Gastrocnemius medialis (tissue), 4 donors: ENCODE results near the gene GNPNAT1.

Source experiments
- POLR2A ChIP-seq, 2 donors: fragments of 450-650 bp; IDR thresholded peaks; one replicate each; pipeline ENCODE4 v1.6.1; 2017; ENCODE audit warnings: antibody characterized with exemption in 2 of 2, mild to moderate bottlenecking in 2 of 2, moderate library complexity in 2 of 2
- TF ChIP-seq, protein P1 (sequence below), 5 experiments: fragments of 450-650 bp in 3 of 5; fragments of 200-600 bp in 2 of 5; sonication (generic) in 2 of 5; IDR thresholded peaks in 4 of 5; conservative IDR thresholded peaks in 1 of 5; 1 replicate in 4 of 5; 2 replicates in 1 of 5; pipeline ENCODE4 v1.5.1; 2016 to 2019; ENCODE audit warnings: antibody characterized with exemption in 5 of 5, mild to moderate bottlenecking in 3 of 5, moderate library complexity in 3 of 5

DNA sequence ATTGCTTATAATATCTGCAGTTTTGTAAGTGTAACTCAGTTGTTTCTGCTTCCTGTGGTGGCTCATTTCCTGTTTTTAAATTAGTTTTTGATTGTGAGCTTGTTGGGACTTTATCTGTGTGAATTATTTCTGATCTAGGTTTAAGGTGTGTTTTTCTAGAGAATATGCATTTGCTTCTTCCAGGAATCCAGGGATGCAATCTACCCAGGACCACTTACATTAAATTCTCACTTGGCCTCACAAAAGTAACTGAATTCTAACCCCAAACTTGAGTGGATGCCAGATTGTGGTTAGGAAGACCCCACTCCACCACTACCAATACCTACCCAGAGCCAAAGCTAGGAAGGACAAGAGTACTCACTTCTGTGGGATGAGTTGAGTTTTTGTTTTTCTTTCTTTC is 49.5 kb downstream of the GNPNAT1 start:
- TF ChIP-seq, protein P1, sequence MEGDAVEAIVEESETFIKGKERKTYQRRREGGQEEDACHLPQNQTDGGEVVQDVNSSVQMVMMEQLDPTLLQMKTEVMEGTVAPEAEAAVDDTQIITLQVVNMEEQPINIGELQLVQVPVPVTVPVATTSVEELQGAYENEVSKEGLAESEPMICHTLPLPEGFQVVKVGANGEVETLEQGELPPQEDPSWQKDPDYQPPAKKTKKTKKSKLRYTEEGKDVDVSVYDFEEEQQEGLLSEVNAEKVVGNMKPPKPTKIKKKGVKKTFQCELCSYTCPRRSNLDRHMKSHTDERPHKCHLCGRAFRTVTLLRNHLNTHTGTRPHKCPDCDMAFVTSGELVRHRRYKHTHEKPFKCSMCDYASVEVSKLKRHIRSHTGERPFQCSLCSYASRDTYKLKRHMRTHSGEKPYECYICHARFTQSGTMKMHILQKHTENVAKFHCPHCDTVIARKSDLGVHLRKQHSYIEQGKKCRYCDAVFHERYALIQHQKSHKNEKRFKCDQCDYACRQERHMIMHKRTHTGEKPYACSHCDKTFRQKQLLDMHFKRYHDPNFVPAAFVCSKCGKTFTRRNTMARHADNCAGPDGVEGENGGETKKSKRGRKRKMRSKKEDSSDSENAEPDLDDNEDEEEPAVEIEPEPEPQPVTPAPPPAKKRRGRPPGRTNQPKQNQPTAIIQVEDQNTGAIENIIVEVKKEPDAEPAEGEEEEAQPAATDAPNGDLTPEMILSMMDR (IDR thresholded peaks at IDR 0.05 in 4 of 5, conservative IDR thresholded peaks at IDR 0.05 in 1 of 5), result no peak
- TF ChIP-seq POLR2A (IDR thresholded peaks at IDR 0.05), result no peak
